K562 (cell line): ENCODE measurements around the gene STK24. TPM values are rescaled to one million over a fixed set of nuclear protein-coding genes. Genes with fewer than 3 reads are reported as not detected.

ENCODE experiments used
- ATAC-seq: fragments of 200-7000 bp; cut with Tn5 transposase; 3 replicates; pipeline ENCODE4 v1.9.1; 2020; ENCODE audit warnings: moderate library complexity
- BruUV-seq: library from RNA; stranded (reverse); fragments of 400-500 nt; replicated peaks from 2 replicates; lab custom pipeline; 2021; lab: Mats Ljungman, UMichigan
- CTCF ChIA-PET: fragments of 300-600 bp; formaldehyde crosslinking; extraction: SDS; loops from one replicate; lab custom pipeline; 2021; ENCODE audit warnings: low intra/inter-chr PET ratio; lab: Yijun Ruan, JAX
- POLR2A ChIA-PET: fragments of 300-600, 350-650 bp; sonication (Branson Sonifier 250); formaldehyde crosslinking; extraction: SDS; loops from one replicate; lab custom pipeline; 2021; ENCODE audit warnings: antibody characterized with exemption, inconsistent platforms; lab: Yijun Ruan, JAX
- DNase-seq, 4 experiments: peaks; one replicate each; pipeline versions ENCODE4 v3.0.0 to v3.0.0-alpha.2; 2011 to 2018; ENCODE audit warnings: low spot score in 3 of 4, mixed read lengths in 3 of 4; ENCODE audit errors: extremely low read depth in 1 of 4
- FAIRE-seq: peaks from 2 replicates; lab custom pipeline; 2011; peaks lifted over from hg19 to GRCh38; lab: Jason Lieb, UNC
- H2AFZ ChIP-seq: 2 replicates; pipeline ENCODE4 v1.6.0; 2011; ENCODE audit warnings: low read depth, low read length, control low read depth, inconsistent platforms
- H3K27ac ChIP-seq: fragments of 200-600 bp; 3 replicates; pipeline ENCODE4 v1.8.0; 2011; ENCODE audit warnings: low read depth, mild to moderate bottlenecking, control low read depth, inconsistent platforms, low read length, moderate library complexity, mixed read lengths; ENCODE audit errors: extremely low read depth
- H3K27me3 ChIP-seq, 2 experiments: fragments of 300-600 bp in 1 of 2; 2 replicates in 1 of 2; 3 replicates in 1 of 2; pipeline versions ENCODE4 v1.6.0 to v1.8.0; 2011; ENCODE audit warnings: inconsistent platforms in 2 of 2, low read length in 2 of 2, mild to moderate bottlenecking in 1 of 2, mixed read lengths in 1 of 2, moderate library complexity in 1 of 2; ENCODE audit not compliant: control insufficient read depth in 2 of 2, insufficient read depth in 2 of 2
- H3K36me3 ChIP-seq: fragments of 300-600 bp; 3 replicates; pipeline ENCODE4 v1.8.0; 2011; ENCODE audit warnings: mild to moderate bottlenecking, low read length, inconsistent platforms; ENCODE audit not compliant: control insufficient read depth, insufficient read depth
- H3K4me1 ChIP-seq, 2 experiments: fragments of 200-600 bp in 1 of 2; replicated peaks in 1 of 2; 2 replicates in 1 of 2; 3 replicates in 1 of 2; pipeline versions ENCODE4 v1.5.1 to v1.8.0; 2011; ENCODE audit warnings: inconsistent platforms in 2 of 2, low read length in 2 of 2, mild to moderate bottlenecking in 1 of 2, mixed read lengths in 1 of 2, moderate library complexity in 1 of 2; ENCODE audit not compliant: control insufficient read depth in 2 of 2, insufficient read depth in 2 of 2
- H3K4me2 ChIP-seq: 2 replicates; pipeline ENCODE4 v1.6.1; 2011; ENCODE audit warnings: low read length, control low read depth, inconsistent platforms, mixed read lengths; ENCODE audit not compliant: insufficient read depth
- H3K4me3 ChIP-seq: fragments of 200-600 bp; sonication (generic), shearing (Covaris generic); 2 replicates; pipeline ENCODE4 v1.5.1; 2016; ENCODE audit warnings: control low read depth, inconsistent platforms
- H3K79me2 ChIP-seq: fragments of 200-600 bp; 3 replicates; pipeline ENCODE4 v1.8.0; 2011; ENCODE audit warnings: low read length, inconsistent platforms; ENCODE audit not compliant: control insufficient read depth, insufficient read depth
- H3K9ac ChIP-seq, 2 experiments: 2 replicates each; pipeline versions ENCODE4 v1.6.0 to v1.6.1; 2011; ENCODE audit warnings: low read depth in 2 of 2, low read length in 2 of 2, control low read depth in 1 of 2, inconsistent platforms in 1 of 2, mild to moderate bottlenecking in 1 of 2, mixed read lengths in 1 of 2; ENCODE audit not compliant: insufficient read depth in 1 of 2
- H3K9me1 ChIP-seq: one replicate; pipeline ENCODE4 v1.6.0; 2011; ENCODE audit warnings: inconsistent platforms, mild to moderate bottlenecking, low read length, moderate library complexity; ENCODE audit not compliant: control insufficient read depth, insufficient read depth
- H3K9me3 ChIP-seq: replicated peaks from 2 replicates; pipeline ENCODE4 v1.5.1; 2011; ENCODE audit warnings: low read depth, low read length, inconsistent platforms; ENCODE audit not compliant: control insufficient read depth, insufficient read depth
- H4K20me1 ChIP-seq: replicated peaks from 2 replicates; pipeline ENCODE4 v1.6.1; 2011; ENCODE audit warnings: low read length, inconsistent platforms, mixed read lengths; ENCODE audit not compliant: control insufficient read depth, insufficient read depth
- CTCFL ChIP-seq: IDR thresholded peaks from 2 replicates; pipeline ENCODE4 v1.6.1; 2011; ENCODE audit warnings: borderline replicate concordance, low read depth, mild to moderate bottlenecking, moderate library complexity, low read length; ENCODE audit not compliant: insufficient read depth, poor library complexity, severe bottlenecking
- NFYB ChIP-seq: IDR thresholded peaks from 2 replicates; pipeline ENCODE4 v1.6.1; 2011; ENCODE audit warnings: mild to moderate bottlenecking, moderate library complexity; ENCODE audit not compliant: insufficient read length; ENCODE audit errors: extremely low read depth
- ZFX ChIP-seq: sonication (generic); formaldehyde crosslinking; IDR thresholded peaks from 2 replicates; pipeline ENCODE4 v1.8.0; 2022; ENCODE audit warnings: mild to moderate bottlenecking, missing genetic modification reagents, moderate library complexity
- ZNF76 ChIP-seq: fragments of 250-450 bp; sonication (Bioruptor Pico); IDR thresholded peaks from 2 replicates; pipeline ENCODE4 v1.4.0; 2020; ENCODE audit warnings: mild to moderate bottlenecking, moderate library complexity, borderline replicate concordance
- WGBS: fragments of 100-300 bp; shearing (Covaris generic); methylation state at CpG from one replicate; pipeline ENCODE4 v1.1.6; 2016; ENCODE audit warnings: low coverage, mixed read lengths; ENCODE audit not compliant: insufficient coverage; ENCODE audit errors: missing lambda C conversion rate; 5-methylcytosine and 5-hydroxymethylcytosine counted together
- in situ Hi-C: fragments of 300-500 bp; cut with MboI; formaldehyde crosslinking; loops from 4 replicates; pipeline ENCODE4 v1.15.0; 2018; ENCODE audit warnings: inconsistent platforms, mixed read lengths
- intact Hi-C: fragments of 100-400 bp; cut with micrococcal nuclease; formaldehyde crosslinking; loops from 2 replicates; pipeline ENCODE4 v1.14.2; 2022
- polyA plus RNA-seq, 8 experiments: library from polyadenylated mRNA; depleted of rRNA in 4 of 8; stranded (reverse) in 5 of 8; unstranded in 3 of 8; fragments of >200 nt; fragmentation: Nextera tagmentation in 2 of 8; fragmentation: Illumina TruSeq in 1 of 8; extraction: Ambion mirVana in 2 of 8; extraction: Trizol in 1 of 8; gene quantifications; 2 replicates each; pipeline versions ENCODE4 v1.2.1 to v1.2.3, GENCODE V29; 2011 to 2014; ENCODE audit warnings: inconsistent platforms in 1 of 8, missing spikeins in 1 of 8
- total RNA-seq, 7 experiments: library from RNA; depleted of rRNA in 6 of 7; stranded (reverse); fragments of >200 nt in 6 of 7; fragmentation: Illumina TruSeq in 2 of 7; extraction: Trizol in 2 of 7; gene quantifications; 2 replicates each; pipeline versions ENCODE4 v1.2.1 to v1.2.3, GENCODE V29; 2011 to 2021; ENCODE audit warnings: low replicate concordance in 1 of 7

STK24 gene
- total and polyA plus RNA-seq, 9 of the 15 experiments (the other 6 are each of a cell fraction or from before 2014, with no cell fraction given), result 3.8 to 78.4 (median 28.2) TPM

- no peaks in the 10 kb centered on the region; the same call in 1 of the 2 replicates for H4K20me1 ChIP-seq
- H3K27ac ChIP-seq, result no peak overlapping the region
- H3K9me3 ChIP-seq, result no peaks in the 10 kb centered on the region
- FAIRE-seq (no peak), DNase-seq (peak in 1 of 4 experiments; percentile 6), ATAC-seq (no peak)
- ChIA-PET POLR2A (interaction anchor here (0.6 to 0.7 kb wide), 2 partner anchors 21 to 1303 kb away, joined by 3 read pairs; no protein-coding TSS in a partner anchor), CTCF (no interaction called here)
- H3K4me3 ChIP-seq, result no peak overlapping the region
- H3K27me3 ChIP-seq, result peaks cover 13 to 68% of the 10 kb centered on the region in 2 experiments
- 21% methylated on average over 18 of the region's 27 CpGs for WGBS
- H3K9ac ChIP-seq, result no peak overlapping the region
- H3K79me2 ChIP-seq, result no peaks in the 10 kb centered on the region
- no peak overlapping the region for H3K4me2 ChIP-seq
- no TSS peak for BruUV-seq
- in situ Hi-C loops (no loop called here), intact Hi-C loops (no loop called here)
- H3K9me1 ChIP-seq, result no peaks in the 10 kb centered on the region
- H2AFZ ChIP-seq, result no peak overlapping the region
- H3K4me1 ChIP-seq, result peaks cover 0 to 11% of the 10 kb centered on the region in 2 experiments; a peak in 2 of 5 replicates
- H3K36me3 ChIP-seq, result no peaks in the 10 kb centered on the region
- no peak for TF ChIP-seq ZFX (CRISPR knock-in tag)
- no peak for TF ChIP-seq NFYB
- TF ChIP-seq ZNF76 (CRISPR knock-in tag), result no peak
- TF ChIP-seq CTCFL, result peak; percentile 13
Measured at GRCh38 chr13:98442391-98443230, 134.3 kb downstream of the STK24 start.
